GM12891 (cell line): ENCODE measurements around the gene LYAR.

ENCODE experiments used
- PAX5 ChIP-seq: IDR thresholded peaks from 2 replicates; pipeline ENCODE4 v1.6.1; 2011; ENCODE audit warnings: low read length, moderate library complexity, mild to moderate bottlenecking; ENCODE audit not compliant: insufficient read depth, severe bottlenecking
- POLR2A ChIP-seq: IDR thresholded peaks from 2 replicates; pipeline ENCODE4 v1.6.1; 2011; ENCODE audit warnings: low read depth, low read length, control low read depth
- POLR2AphosphoS5 ChIP-seq: IDR thresholded peaks from 2 replicates; pipeline ENCODE4 v1.6.1; 2011; ENCODE audit warnings: low read depth, low read length, control low read depth
- SPI1 ChIP-seq: IDR thresholded peaks from 2 replicates; pipeline ENCODE4 v1.6.1; 2011; ENCODE audit warnings: low read depth, low read length, control low read depth
- TAF1 ChIP-seq: IDR thresholded peaks from 2 replicates; pipeline ENCODE4 v1.6.1; 2011; ENCODE audit warnings: low read depth, low read length, control low read depth

DNA sequence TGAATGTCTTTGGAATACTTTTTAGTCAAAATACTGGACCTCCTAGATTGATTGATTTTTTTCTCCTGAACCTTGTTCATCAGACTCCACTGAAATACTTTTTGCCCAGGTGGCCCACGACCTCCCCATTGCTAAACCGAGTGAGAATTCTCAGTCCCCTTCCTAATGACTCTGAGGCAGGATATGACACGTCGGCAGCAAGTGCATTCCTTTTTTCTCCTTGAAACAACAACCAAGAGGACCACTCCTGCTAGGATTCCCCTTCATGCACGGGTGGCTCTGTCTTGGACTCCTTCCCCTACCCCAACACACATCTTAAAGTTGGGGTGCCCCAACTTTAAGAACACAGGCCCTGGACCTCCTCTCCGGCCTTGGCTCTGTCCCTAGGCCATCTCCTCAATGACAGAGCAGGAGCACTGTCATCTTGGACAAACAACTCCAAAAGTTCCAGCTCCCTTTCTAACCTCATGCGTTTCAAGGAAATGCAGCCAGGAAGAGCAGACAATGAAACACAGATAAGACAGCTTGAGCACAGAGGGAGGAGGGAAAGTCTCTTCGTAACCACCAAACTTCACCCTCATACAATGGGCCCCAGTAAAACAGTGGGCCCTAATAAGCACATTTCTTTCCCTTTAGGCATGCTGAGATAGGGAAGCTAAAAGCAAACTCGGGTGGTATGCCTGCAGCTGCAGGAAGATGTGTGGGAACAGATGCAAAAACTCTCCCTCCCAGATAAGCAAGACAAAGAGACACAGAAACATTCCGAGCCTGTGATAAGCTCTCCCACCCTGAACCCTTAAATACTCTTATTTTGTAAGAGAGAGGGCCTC is 34.0 kb upstream of the LYAR start:
- no peak for TF ChIP-seq POLR2AphosphoS5
- no peak for TF ChIP-seq POLR2A
- TF ChIP-seq SPI1: no peak
- no peak for TF ChIP-seq TAF1
- TF ChIP-seq PAX5: no peak
